Gastrocnemius medialis (tissue), 4 donors: ENCODE data around the gene SPATA25. TPM values are rescaled to one million over a fixed set of nuclear protein-coding genes. Genes with fewer than 3 reads are reported as not detected.
A peak's percentile ranks its signal among the peaks of the same experiment; 100 is the strongest.

Experiments
- ATAC-seq, 2 donors: fragments of 150-250 bp; one replicate each; pipeline ENCODE4 v1.9.1; 2016
- DNase-seq, 2 donors: peaks; one replicate each; pipeline ENCODE4 v3.0.0-alpha.2; 2019
- H3K27ac ChIP-seq, 4 donors: fragments of 200-600 bp; sonication (generic); 1 replicate in 1 of 4; 2 replicates in 3 of 4; pipeline ENCODE4 v1.5.1; 2016 to 2018; ENCODE audit warnings: mild to moderate bottlenecking in 2 of 4, moderate library complexity in 1 of 4
- H3K27me3 ChIP-seq, 3 donors: fragments of 200-600 bp; sonication (generic) in 2 of 3; 1 replicate in 1 of 3; 2 replicates in 2 of 3; pipeline versions ENCODE4 v1.5.1 to v1.6.0; 2016 to 2019; ENCODE audit warnings: mild to moderate bottlenecking in 1 of 3, moderate library complexity in 1 of 3
- H3K36me3 ChIP-seq, 2 donors: fragments of 200-600 bp; sonication (generic) in 1 of 2; one replicate each; pipeline ENCODE4 v1.5.1; 2017 to 2018
- H3K4me1 ChIP-seq, 2 donors: fragments of 200-600 bp; sonication (generic) in 1 of 2; one replicate each; pipeline ENCODE4 v1.5.1; 2016 to 2017; ENCODE audit warnings: mild to moderate bottlenecking in 2 of 2
- H3K4me3 ChIP-seq, 4 donors: fragments of 200-600 bp; sonication (generic) in 3 of 4; 1 replicate in 1 of 4; 2 replicates in 3 of 4; pipeline ENCODE4 v1.5.1; 2016 to 2019; ENCODE audit warnings: mild to moderate bottlenecking in 2 of 4
- H3K9me3 ChIP-seq, 3 donors: fragments of 200-600 bp; sonication (generic) in 2 of 3; 1 replicate in 1 of 3; 2 replicates in 2 of 3; pipeline ENCODE4 v1.5.1; 2016 to 2019
- CTCF ChIP-seq, 5 experiments: fragments of 450-650 bp in 3 of 5; fragments of 200-600 bp in 2 of 5; sonication (generic) in 2 of 5; IDR thresholded peaks in 4 of 5; conservative IDR thresholded peaks in 1 of 5; 1 replicate in 4 of 5; 2 replicates in 1 of 5; pipeline ENCODE4 v1.5.1; 2016 to 2019; ENCODE audit warnings: antibody characterized with exemption in 5 of 5, mild to moderate bottlenecking in 3 of 5, moderate library complexity in 3 of 5
- POLR2A ChIP-seq, 2 donors: fragments of 450-650 bp; IDR thresholded peaks; one replicate each; pipeline ENCODE4 v1.6.1; 2017; ENCODE audit warnings: antibody characterized with exemption in 2 of 2, mild to moderate bottlenecking in 2 of 2, moderate library complexity in 2 of 2
- in situ Hi-C, 4 donors: fragments of 200-750 bp; cut with MboI; loops; one replicate each; pipeline versions ENCODE4 v1.15.0 to v1.8.0; 2017; ENCODE audit warnings: low sequenced_read_pairs in 4 of 4
- intact Hi-C: fragments of 100-400 bp; cut with DNase I; formaldehyde crosslinking; loops from one replicate; pipeline ENCODE4 v1.15.1; 2023; ENCODE audit warnings: low total_unique reads
- total RNA-seq, 4 donors: library from RNA; depleted of rRNA; stranded (reverse); fragments of >200 nt; gene quantifications; one replicate each; pipeline versions ENCODE4 v1.1.0 to v1.2.3, GENCODE V29; 2016

Gene SPATA25
- total RNA-seq, result 1 to 10 TPM in 2 of 4 donors, under 1 TPM in 1, not detected in 1; 0.71 to 4.1 (median 1.8) TPM

- DNase-seq (no peak), ATAC-seq (no peak)
- no peak for TF ChIP-seq CTCF (IDR thresholded peaks at IDR 0.05 in 4 of 5, conservative IDR thresholded peaks at IDR 0.05 in 1 of 5)
- no peak for TF ChIP-seq POLR2A (IDR thresholded peaks at IDR 0.05)
- Histone ChIP-seq H3K4me3 (no peak within 1 kb of the TSS), H3K27me3 (no peaks in the 10 kb centered on the region), H3K27ac (peak within 1 kb of the TSS in 1 of 4 donors; percentile 98), H3K9me3 (no peaks in the 10 kb centered on the region), H3K36me3 (peaks cover 0 to 26% of the 10 kb centered on the region in 2 donors), H3K4me1 (peaks cover 18 to 25% of the 10 kb centered on the region in 2 donors)
- intact Hi-C loops (no loop called here), in situ Hi-C loops (loop anchor here in 1 of 4 donors (10.0 kb wide), 1 partner anchor 93 kb away; the partner anchor contains the start of genes DNTTIP1 and WFDC3)
Measured at GRCh38 chr20:45887346-45887715, at the start of gene SPATA25. Gene SPATA25 (minus strand): TSS chr20:45887622. CDS start chr20:45887590, 32 bp downstream.

- peaks cover 21 to 25% of the 10 kb centered on the region in 2 donors for H3K4me1 ChIP-seq
- in situ Hi-C loops, result no loop called here
- peaks cover 0 to 36% of the 10 kb centered on the region in 2 donors for H3K36me3 ChIP-seq
- H3K4me3 ChIP-seq, result peak overlapping the region; percentile 78 to 99 (median 82)
- no peaks in the 10 kb centered on the region for H3K27me3 ChIP-seq
- ATAC-seq (peak; percentile 22 to 37), DNase-seq (no peak)
- H3K27ac ChIP-seq, result peak overlapping the region; percentile 97 to 100 (median 100)
- no peaks in the 10 kb centered on the region for H3K9me3 ChIP-seq
- intact Hi-C loops, result loop anchor here (2.0 kb wide), 4 partner anchors 45 to 145 kb away; partner anchors contain the start of genes CTSA, DNTTIP1, NEURL2 and TNNC2
- TF ChIP-seq POLR2A (IDR thresholded peaks at IDR 0.05), result no peak
- TF ChIP-seq CTCF (IDR thresholded peaks at IDR 0.05 in 4 of 5, conservative IDR thresholded peaks at IDR 0.05 in 1 of 5), result no peak
Measured at GRCh38 chr20:45935416-45936046, 48.1 kb upstream of the SPATA25 start.

- H3K27me3 ChIP-seq, result no peaks in the 10 kb centered on the region
- DNase-seq, result peak; percentile 98
- H3K4me1 ChIP-seq, result peaks cover 21 to 25% of the 10 kb centered on the region in 2 donors
- peak; percentile 91 for ATAC-seq
- H3K4me3 ChIP-seq, result peak within 1 kb of the TSS; percentile 83 to 99 (median 98)
- in situ Hi-C loops, result no loop called here
- no peaks in the 10 kb centered on the region for H3K9me3 ChIP-seq
- peaks cover 0 to 28% of the 10 kb centered on the region in 2 donors for H3K36me3 ChIP-seq
- H3K27ac ChIP-seq, result peak within 1 kb of the TSS; percentile 97 to 100 (median 100)
- intact Hi-C loops, result loop anchor here (1.0 to 5.0 kb wide), 6 partner anchors 38 to 152 kb away; partner anchors contain the start of genes CTSA, DNTTIP1, NCOA5 and NEURL2
- TF ChIP-seq CTCF (IDR thresholded peaks at IDR 0.05 in 4 of 5, conservative IDR thresholded peaks at IDR 0.05 in 1 of 5) (no peak), POLR2A (IDR thresholded peaks at IDR 0.05) (peak; percentile 95 to 96)
Measured at GRCh38 chr20:45934586-45935415, 47.4 kb upstream of the SPATA25 start, which contains the start of gene PCIF1. Gene PCIF1 (plus strand): TSS chr20:45934683. CDS start chr20:45939000, 4,317 bp downstream.

- ATAC-seq (peak; percentile 13 to 16), DNase-seq (peak; percentile 42 to 61)
- Histone ChIP-seq H3K9me3 (no peaks in the 10 kb centered on the region), H3K36me3 (peaks cover 0 to 22% of the 10 kb centered on the region in 2 donors), H3K4me3 (peak overlapping the region; percentile 83 to 99 (median 98)), H3K27me3 (no peaks in the 10 kb centered on the region), H3K4me1 (peaks cover 21 to 25% of the 10 kb centered on the region in 2 donors), H3K27ac (peak overlapping the region; percentile 97 to 100 (median 100))
- TF ChIP-seq CTCF (IDR thresholded peaks at IDR 0.05 in 4 of 5, conservative IDR thresholded peaks at IDR 0.05 in 1 of 5) (no peak), POLR2A (IDR thresholded peaks at IDR 0.05) (no peak)
- in situ Hi-C loops, result no loop called here
- intact Hi-C loops, result loop anchor here (1.0 to 5.0 kb wide), 6 partner anchors 38 to 153 kb away; partner anchors contain the start of genes CTSA, DNTTIP1, NCOA5 and NEURL2
Measured at GRCh38 chr20:45934046-45934585, 46.7 kb upstream of the SPATA25 start.
